ENCODE data around the gene BMP7.

BMP7 gene

GRCh38 chr20:57164872-57165271 lies 101.6 kb downstream of the BMP7 start:
- no peak for DNase-seq (ENCODE audit: low read depth)
- TF ChIP-seq, protein P1, sequence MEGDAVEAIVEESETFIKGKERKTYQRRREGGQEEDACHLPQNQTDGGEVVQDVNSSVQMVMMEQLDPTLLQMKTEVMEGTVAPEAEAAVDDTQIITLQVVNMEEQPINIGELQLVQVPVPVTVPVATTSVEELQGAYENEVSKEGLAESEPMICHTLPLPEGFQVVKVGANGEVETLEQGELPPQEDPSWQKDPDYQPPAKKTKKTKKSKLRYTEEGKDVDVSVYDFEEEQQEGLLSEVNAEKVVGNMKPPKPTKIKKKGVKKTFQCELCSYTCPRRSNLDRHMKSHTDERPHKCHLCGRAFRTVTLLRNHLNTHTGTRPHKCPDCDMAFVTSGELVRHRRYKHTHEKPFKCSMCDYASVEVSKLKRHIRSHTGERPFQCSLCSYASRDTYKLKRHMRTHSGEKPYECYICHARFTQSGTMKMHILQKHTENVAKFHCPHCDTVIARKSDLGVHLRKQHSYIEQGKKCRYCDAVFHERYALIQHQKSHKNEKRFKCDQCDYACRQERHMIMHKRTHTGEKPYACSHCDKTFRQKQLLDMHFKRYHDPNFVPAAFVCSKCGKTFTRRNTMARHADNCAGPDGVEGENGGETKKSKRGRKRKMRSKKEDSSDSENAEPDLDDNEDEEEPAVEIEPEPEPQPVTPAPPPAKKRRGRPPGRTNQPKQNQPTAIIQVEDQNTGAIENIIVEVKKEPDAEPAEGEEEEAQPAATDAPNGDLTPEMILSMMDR (conservative IDR thresholded peaks at IDR 0.05; ENCODE audit: low read depth, low read length) = no peak
- H3K4me3 ChIP-seq (ENCODE audit: low read length) = no peak overlapping the region

- DNase-seq (ENCODE audit: low read depth) = no peak
- TF ChIP-seq, protein P1 (conservative IDR thresholded peaks at IDR 0.05; ENCODE audit: low read depth, low read length) = no peak
Observed at GRCh38 chr20:57163041-57163440, 103.4 kb downstream of the BMP7 start.

DNA sequence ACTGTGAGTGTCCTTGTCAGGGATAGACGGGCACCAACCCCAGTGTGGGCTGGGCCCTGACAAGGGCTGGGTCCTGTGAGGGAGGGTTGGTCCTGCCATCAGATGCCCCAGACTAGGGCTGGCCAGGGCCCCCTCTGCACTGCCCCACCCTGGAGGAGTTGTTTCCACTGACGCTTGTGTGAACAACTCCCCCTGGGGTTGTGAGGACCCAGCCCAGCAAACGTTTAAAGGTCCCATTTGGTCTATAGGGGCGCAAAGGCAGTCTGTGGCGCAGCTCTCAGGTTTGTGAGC lies 104.1 kb downstream of the BMP7 start:
- H3K4me3 ChIP-seq (ENCODE audit: low read length) = no peak overlapping the region
- no peak for DNase-seq (ENCODE audit: low read depth)
- TF ChIP-seq, protein P1 (conservative IDR thresholded peaks at IDR 0.05; ENCODE audit: low read depth, low read length) = no peak

More at GRCh38 chr20:57163041-57163440, 103.4 kb downstream of the BMP7 start:
- no peak overlapping the region for H3K4me3 ChIP-seq (ENCODE audit: low read length)

GRCh38 chr20:57161478-57162361 lies 104.7 kb downstream of the BMP7 start:
- no peak for DNase-seq (ENCODE audit: low read depth)
- H3K4me3 ChIP-seq (ENCODE audit: low read length) = no peak overlapping the region
- TF ChIP-seq, protein P1 (conservative IDR thresholded peaks at IDR 0.05; ENCODE audit: low read depth, low read length) = no peak

DNA sequence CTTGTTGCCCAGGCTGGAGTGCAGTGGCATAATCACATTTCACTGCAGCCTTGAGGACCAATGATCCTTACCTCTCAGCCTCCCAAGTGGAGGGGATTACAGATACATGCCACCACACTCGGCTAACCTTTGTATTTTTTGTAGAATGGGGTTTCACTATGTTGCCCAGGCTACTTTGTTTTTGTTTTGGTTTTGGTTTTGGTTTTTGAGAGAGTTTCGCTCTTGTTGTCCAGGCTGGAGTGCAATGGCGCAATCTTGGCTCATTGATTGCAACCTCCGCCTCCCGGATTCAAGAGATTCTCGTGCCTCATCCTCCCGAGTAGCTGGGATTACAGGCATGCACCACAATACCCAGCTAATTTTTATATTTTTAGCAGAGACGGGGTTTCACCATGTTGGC lies 105.5 kb downstream of the BMP7 start:
- no peak overlapping the region for H3K4me3 ChIP-seq (ENCODE audit: low read length)
- TF ChIP-seq, protein P1 (conservative IDR thresholded peaks at IDR 0.05; ENCODE audit: low read depth, low read length) = no peak
- no peak for DNase-seq (ENCODE audit: low read depth)

GRCh38 chr20:57159945-57160610 lies 106.4 kb downstream of the BMP7 start:
- no peak overlapping the region for H3K4me3 ChIP-seq (ENCODE audit: low read length)
- no peak for DNase-seq (ENCODE audit: low read depth)
- TF ChIP-seq, protein P1 (conservative IDR thresholded peaks at IDR 0.05; ENCODE audit: low read depth, low read length) = no peak

Data from retinal pigment epithelial cell (primary cell).